ENCODE data around the gene TCF23.

Gene TCF23

DNA sequence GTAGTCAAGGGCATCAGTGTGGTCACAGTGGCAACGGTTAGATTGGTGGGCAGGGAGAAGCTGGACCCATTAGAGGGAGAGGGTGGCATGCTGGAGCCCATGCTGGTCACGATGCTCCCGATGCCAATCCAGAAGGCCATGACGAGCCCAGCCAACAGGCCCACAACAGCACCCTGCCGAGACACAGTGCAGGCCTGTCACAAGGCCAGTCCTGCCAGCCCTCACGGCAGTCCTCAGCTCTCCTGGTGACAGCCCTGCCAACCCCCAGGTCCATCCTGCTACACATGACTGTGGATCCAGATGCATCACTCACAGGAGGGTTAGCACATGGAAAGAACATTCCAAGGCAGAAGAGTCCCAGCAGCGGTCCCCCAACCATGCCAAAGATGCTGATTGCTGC is 52.9 kb downstream of the TCF23 start:
- TF ChIP-seq ZFP69B (tag by site-specific recombination; IDR thresholded peaks at IDR 0.05): no peak
- TF ChIP-seq ZNF341 (tag by site-specific recombination; IDR thresholded peaks at IDR 0.05; ENCODE audit: low read depth): no peak
- TF ChIP-seq GLI4 (tag by site-specific recombination; IDR thresholded peaks at IDR 0.05): no peak
- H3K9me3 ChIP-seq (ENCODE audit: control insufficient read depth, insufficient read depth, low read depth, low read length): no peaks in the 10 kb centered on the region
- no peak overlapping the region for H3K27ac ChIP-seq (ENCODE audit: extremely low read depth, low read depth, low read length)
- no peak overlapping the region for H3K4me3 ChIP-seq (ENCODE audit: low read depth, low read length)
- H3K4me1 ChIP-seq (ENCODE audit: control insufficient read depth, insufficient read depth, low read length): no peaks in the 10 kb centered on the region
- H3K36me3 ChIP-seq (ENCODE audit: control insufficient read depth in 2 of 2, insufficient read depth in 1 of 2, low read length in 2 of 2): peaks cover 0 to 68% of the 10 kb centered on the region in 2 experiments; a peak in 2 of 3 replicates
- ChIA-PET CTCF (interaction anchor here (0.6 kb wide), 1 partner anchor 14 kb away, joined by 4 read pairs; no protein-coding TSS in a partner anchor), POLR2A (no interaction called here)

DNA sequence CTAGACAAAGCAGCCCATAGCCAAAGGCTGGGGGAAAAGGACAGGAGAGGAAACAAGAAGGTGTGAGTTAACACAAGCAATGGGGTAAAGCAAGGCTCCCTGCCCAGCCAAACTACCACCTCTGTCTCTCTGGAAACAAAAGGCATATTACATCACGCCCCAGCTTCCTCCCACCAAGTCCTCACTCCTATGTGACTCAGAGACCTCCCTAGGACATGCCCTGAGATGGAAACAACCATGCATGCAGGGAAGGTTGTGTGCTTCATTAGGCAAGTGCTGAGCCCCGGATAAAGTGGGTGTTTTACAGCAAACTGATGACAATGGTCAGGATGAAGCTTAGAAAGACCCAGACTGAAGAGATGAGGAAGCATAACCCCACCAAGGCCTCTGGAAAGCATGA is 54.0 kb downstream of the TCF23 start:
- Histone ChIP-seq H3K9me3 (ENCODE audit: control insufficient read depth, insufficient read depth, low read depth, low read length) (no peaks in the 10 kb centered on the region), H3K36me3 (ENCODE audit: control insufficient read depth in 2 of 2, insufficient read depth in 1 of 2, low read length in 2 of 2) (peaks cover 0 to 79% of the 10 kb centered on the region in 2 experiments; a peak in 2 of 3 replicates), H3K4me1 (ENCODE audit: control insufficient read depth, insufficient read depth, low read length) (no peaks in the 10 kb centered on the region), H3K27ac (ENCODE audit: extremely low read depth, low read depth, low read length) (no peak overlapping the region), H3K4me3 (ENCODE audit: low read depth, low read length) (no peak overlapping the region)
- ChIA-PET POLR2A (no interaction called here), CTCF (no interaction called here)
- no peak for TF ChIP-seq ZNF202 (tag by site-specific recombination; IDR thresholded peaks at IDR 0.05; ENCODE audit: borderline replicate concordance)
- peak; percentile 39; the same call in 1 of the 2 replicates for TF ChIP-seq ZFHX2 (tag by site-specific recombination; conservative IDR thresholded peaks at IDR 0.05)

DNA sequence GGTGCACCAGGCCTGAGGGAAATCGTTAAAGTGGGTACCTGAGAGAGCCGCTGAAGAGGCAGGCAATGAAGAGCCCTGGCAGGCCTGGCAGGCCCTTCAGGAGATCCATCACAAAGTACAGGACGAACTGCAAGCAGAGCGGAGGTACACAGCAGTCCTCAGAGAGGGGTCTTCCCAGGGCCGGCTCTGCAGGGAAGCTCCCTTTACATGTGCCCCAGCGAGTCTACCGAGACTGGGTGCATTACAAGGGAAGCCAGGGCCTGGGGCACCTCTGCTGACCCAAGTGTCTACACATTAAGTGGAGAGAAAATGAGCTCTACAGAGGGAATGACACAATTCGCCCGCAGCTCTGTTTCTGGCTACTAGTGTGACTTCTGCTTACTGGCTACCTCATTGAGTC is 54.9 kb downstream of the TCF23 start:
- CTCF ChIA-PET: interaction anchor here (0.7 to 1.0 kb wide), 2 partner anchors 12 to 106 kb away, joined by 3 read pairs; no protein-coding TSS in a partner anchor
- no peak overlapping the region for H3K4me3 ChIP-seq (ENCODE audit: low read depth, low read length)
- POLR2A ChIA-PET: no interaction called here
- no peaks in the 10 kb centered on the region for H3K9me3 ChIP-seq (ENCODE audit: control insufficient read depth, insufficient read depth, low read depth, low read length)
- H3K27ac ChIP-seq (ENCODE audit: extremely low read depth, low read depth, low read length): no peak overlapping the region
- H3K4me1 ChIP-seq (ENCODE audit: control insufficient read depth, insufficient read depth, low read length): no peaks in the 10 kb centered on the region
- TF ChIP-seq ZSCAN30 (tag by site-specific recombination; IDR thresholded peaks at IDR 0.05) (no peak), ZNF404 (tag by site-specific recombination; IDR thresholded peaks at IDR 0.05) (no peak), ZNF248 (tag by site-specific recombination; IDR thresholded peaks at IDR 0.05) (no peak), ZNF146 (tag by site-specific recombination; IDR thresholded peaks at IDR 0.05) (no peak)
- peaks cover 0 to 88% of the 10 kb centered on the region in 2 experiments; a peak in 2 of 3 replicates for H3K36me3 ChIP-seq (ENCODE audit: control insufficient read depth in 2 of 2, insufficient read depth in 1 of 2, low read length in 2 of 2)

DNA sequence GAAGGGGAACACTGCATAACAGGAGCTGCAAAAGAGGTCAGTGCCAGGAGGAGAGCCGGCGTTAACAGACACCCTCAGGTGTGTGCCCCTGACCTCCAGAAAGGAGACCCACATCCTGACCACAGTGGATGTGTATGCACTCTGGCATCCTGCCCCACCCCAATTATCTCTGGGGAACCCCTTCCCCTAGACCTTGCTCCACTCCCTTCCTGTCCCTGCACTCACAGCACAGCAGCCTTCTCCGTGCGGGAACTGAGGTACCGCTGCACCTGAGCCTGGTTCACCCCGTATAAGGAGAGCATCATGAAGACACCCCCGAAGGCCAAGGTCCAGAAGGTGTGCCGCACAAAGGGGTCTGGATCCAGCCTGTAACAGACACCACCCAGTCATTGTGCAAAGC is 55.8 kb downstream of the TCF23 start:
- ChIA-PET POLR2A (no interaction called here), CTCF (interaction anchor here (0.7 kb wide), 1 partner anchor 13 kb away, joined by 3 read pairs; no protein-coding TSS in a partner anchor)
- Histone ChIP-seq H3K27ac (ENCODE audit: extremely low read depth, low read depth, low read length) (no peak overlapping the region), H3K4me1 (ENCODE audit: control insufficient read depth, insufficient read depth, low read length) (no peaks in the 10 kb centered on the region), H3K9me3 (ENCODE audit: control insufficient read depth, insufficient read depth, low read depth, low read length) (no peaks in the 10 kb centered on the region), H3K4me3 (ENCODE audit: low read depth, low read length) (no peak overlapping the region), H3K36me3 (ENCODE audit: control insufficient read depth in 2 of 2, insufficient read depth in 1 of 2, low read length in 2 of 2) (peaks cover 0 to 93% of the 10 kb centered on the region in 2 experiments; a peak in 2 of 3 replicates)
- TF ChIP-seq, protein P1, sequence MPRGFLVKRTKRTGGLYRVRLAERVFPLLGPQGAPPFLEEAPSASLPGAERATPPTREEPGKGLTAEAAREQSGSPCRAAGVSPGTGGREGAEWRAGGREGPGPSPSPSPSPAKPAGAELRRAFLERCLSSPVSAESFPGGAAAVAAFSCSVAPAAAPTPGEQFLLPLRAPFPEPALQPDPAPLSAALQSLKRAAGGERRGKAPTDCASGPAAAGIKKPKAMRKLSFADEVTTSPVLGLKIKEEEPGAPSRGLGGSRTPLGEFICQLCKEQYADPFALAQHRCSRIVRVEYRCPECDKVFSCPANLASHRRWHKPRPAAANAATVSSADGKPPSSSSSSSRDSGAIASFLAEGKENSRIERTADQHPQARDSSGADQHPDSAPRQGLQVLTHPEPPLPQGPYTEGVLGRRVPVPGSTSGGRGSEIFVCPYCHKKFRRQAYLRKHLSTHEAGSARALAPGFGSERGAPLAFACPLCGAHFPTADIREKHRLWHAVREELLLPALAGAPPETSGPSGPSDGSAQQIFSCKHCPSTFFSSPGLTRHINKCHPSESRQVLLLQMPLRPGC (tag by site-specific recombination; IDR thresholded peaks at IDR 0.05): no peak
- TF ChIP-seq, protein P2, sequence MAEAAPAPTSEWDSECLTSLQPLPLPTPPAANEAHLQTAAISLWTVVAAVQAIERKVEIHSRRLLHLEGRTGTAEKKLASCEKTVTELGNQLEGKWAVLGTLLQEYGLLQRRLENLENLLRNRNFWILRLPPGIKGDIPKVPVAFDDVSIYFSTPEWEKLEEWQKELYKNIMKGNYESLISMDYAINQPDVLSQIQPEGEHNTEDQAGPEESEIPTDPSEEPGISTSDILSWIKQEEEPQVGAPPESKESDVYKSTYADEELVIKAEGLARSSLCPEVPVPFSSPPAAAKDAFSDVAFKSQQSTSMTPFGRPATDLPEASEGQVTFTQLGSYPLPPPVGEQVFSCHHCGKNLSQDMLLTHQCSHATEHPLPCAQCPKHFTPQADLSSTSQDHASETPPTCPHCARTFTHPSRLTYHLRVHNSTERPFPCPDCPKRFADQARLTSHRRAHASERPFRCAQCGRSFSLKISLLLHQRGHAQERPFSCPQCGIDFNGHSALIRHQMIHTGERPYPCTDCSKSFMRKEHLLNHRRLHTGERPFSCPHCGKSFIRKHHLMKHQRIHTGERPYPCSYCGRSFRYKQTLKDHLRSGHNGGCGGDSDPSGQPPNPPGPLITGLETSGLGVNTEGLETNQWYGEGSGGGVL (tag by site-specific recombination; IDR thresholded peaks at IDR 0.05): no peak
- no peak for TF ChIP-seq ZBTB1 (tag by site-specific recombination; IDR thresholded peaks at IDR 0.05)
- TF ChIP-seq ZNF544 (tag by site-specific recombination; IDR thresholded peaks at IDR 0.05): no peak
- no peak for TF ChIP-seq ZNF292 (tag by site-specific recombination; IDR thresholded peaks at IDR 0.05; ENCODE audit: borderline replicate concordance, low read depth)
- TF ChIP-seq, protein P3, sequence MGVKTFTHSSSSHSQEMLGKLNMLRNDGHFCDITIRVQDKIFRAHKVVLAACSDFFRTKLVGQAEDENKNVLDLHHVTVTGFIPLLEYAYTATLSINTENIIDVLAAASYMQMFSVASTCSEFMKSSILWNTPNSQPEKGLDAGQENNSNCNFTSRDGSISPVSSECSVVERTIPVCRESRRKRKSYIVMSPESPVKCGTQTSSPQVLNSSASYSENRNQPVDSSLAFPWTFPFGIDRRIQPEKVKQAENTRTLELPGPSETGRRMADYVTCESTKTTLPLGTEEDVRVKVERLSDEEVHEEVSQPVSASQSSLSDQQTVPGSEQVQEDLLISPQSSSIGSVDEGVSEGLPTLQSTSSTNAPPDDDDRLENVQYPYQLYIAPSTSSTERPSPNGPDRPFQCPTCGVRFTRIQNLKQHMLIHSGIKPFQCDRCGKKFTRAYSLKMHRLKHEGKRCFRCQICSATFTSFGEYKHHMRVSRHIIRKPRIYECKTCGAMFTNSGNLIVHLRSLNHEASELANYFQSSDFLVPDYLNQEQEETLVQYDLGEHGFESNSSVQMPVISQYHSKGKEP (tag by site-specific recombination; IDR thresholded peaks at IDR 0.05): no peak
- no peak for TF ChIP-seq ZNF560 (tag by site-specific recombination; IDR thresholded peaks at IDR 0.05; ENCODE audit: borderline replicate concordance)
- TF ChIP-seq ZNF140 (tag by site-specific recombination; IDR thresholded peaks at IDR 0.05): no peak
- no peak for TF ChIP-seq ZNF529 (tag by site-specific recombination; IDR thresholded peaks at IDR 0.05; ENCODE audit: insufficient replicate concordance)
- no peak for TF ChIP-seq ZBTB8A (tag by site-specific recombination; IDR thresholded peaks at IDR 0.05)
- TF ChIP-seq, protein P4, sequence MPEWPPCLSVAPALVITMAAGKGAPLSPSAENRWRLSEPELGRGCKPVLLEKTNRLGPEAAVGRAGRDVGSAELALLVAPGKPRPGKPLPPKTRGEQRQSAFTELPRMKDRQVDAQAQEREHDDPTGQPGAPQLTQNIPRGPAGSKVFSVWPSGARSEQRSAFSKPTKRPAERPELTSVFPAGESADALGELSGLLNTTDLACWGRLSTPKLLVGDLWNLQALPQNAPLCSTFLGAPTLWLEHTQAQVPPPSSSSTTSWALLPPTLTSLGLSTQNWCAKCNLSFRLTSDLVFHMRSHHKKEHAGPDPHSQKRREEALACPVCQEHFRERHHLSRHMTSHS (tag by site-specific recombination; IDR thresholded peaks at IDR 0.05): no peak
- TF ChIP-seq ZNF777 (tag by site-specific recombination; IDR thresholded peaks at IDR 0.05; ENCODE audit: borderline replicate concordance): no peak
- TF ChIP-seq, protein P5, sequence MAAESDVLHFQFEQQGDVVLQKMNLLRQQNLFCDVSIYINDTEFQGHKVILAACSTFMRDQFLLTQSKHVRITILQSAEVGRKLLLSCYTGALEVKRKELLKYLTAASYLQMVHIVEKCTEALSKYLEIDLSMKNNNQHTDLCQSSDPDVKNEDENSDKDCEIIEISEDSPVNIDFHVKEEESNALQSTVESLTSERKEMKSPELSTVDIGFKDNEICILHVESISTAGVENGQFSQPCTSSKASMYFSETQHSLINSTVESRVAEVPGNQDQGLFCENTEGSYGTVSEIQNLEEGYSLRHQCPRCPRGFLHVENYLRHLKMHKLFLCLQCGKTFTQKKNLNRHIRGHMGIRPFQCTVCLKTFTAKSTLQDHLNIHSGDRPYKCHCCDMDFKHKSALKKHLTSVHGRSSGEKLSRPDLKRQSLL (tag by site-specific recombination; IDR thresholded peaks at IDR 0.05): no peak

Measured in HEK293 (cell line).